Liver (tissue), 9 donors: ENCODE measurements around the gene CAST. TPM values are rescaled to one million over a fixed set of nuclear protein-coding genes. Genes with fewer than 3 reads are reported as not detected.

Experiments used
- DNase-seq: peaks from one replicate; pipeline ENCODE4 v3.0.0-alpha.2; 2017; ENCODE audit warnings: low spot score
- H3K27ac ChIP-seq, 2 donors: one replicate each; pipeline ENCODE4 v1.7.0; 2013; ENCODE audit warnings: inconsistent platforms in 2 of 2, low read length in 2 of 2, control low read depth in 1 of 2, low read depth in 1 of 2, mild to moderate bottlenecking in 1 of 2
- H3K27me3 ChIP-seq, 4 donors: one replicate each; pipeline versions ENCODE4 v1.6.1 to v1.7.0; 2013; ENCODE audit warnings: low read length in 3 of 4, inconsistent platforms in 1 of 4, mild to moderate bottlenecking in 1 of 4, moderate library complexity in 1 of 4; ENCODE audit not compliant: control insufficient read depth in 4 of 4, insufficient read depth in 4 of 4
- H3K36me3 ChIP-seq, 4 donors: one replicate each; pipeline versions ENCODE4 v1.6.1 to v1.7.0; 2013; ENCODE audit warnings: low read length in 3 of 4, mild to moderate bottlenecking in 3 of 4, low read depth in 1 of 4, moderate library complexity in 1 of 4; ENCODE audit not compliant: control insufficient read depth in 4 of 4, insufficient read depth in 3 of 4
- H3K4me1 ChIP-seq, 4 donors: one replicate each; pipeline versions ENCODE4 v1.6.1 to v1.7.0; 2013; ENCODE audit warnings: low read length in 3 of 4, mild to moderate bottlenecking in 3 of 4, moderate library complexity in 1 of 4; ENCODE audit not compliant: control insufficient read depth in 4 of 4, insufficient read depth in 4 of 4
- H3K4me3 ChIP-seq, 3 donors: one replicate each; pipeline versions ENCODE4 v1.6.1 to v1.7.0; 2013; ENCODE audit warnings: low read length in 3 of 3, control low read depth in 1 of 3, low read depth in 1 of 3, mild to moderate bottlenecking in 1 of 3
- H3K9ac ChIP-seq, 2 donors: one replicate each; pipeline ENCODE4 v1.7.0; 2013; ENCODE audit warnings: low read length in 2 of 2, mild to moderate bottlenecking in 2 of 2, moderate library complexity in 2 of 2, control low read depth in 1 of 2, low read depth in 1 of 2
- H3K9me3 ChIP-seq, 4 donors: one replicate each; pipeline versions ENCODE4 v1.6.1 to v1.7.0; 2013; ENCODE audit warnings: low read length in 3 of 4; ENCODE audit not compliant: control insufficient read depth in 4 of 4
- ATF3 ChIP-seq: IDR thresholded peaks from 2 replicates; pipeline ENCODE4 v1.6.1; 2016; ENCODE audit warnings: antibody characterized with exemption
- CTCF ChIP-seq: fragments of 150-350 bp; IDR thresholded peaks from 2 replicates; pipeline ENCODE4 v1.5.1; 2017; ENCODE audit warnings: improper control_type of control experiment, low read depth, low read length; ENCODE audit not compliant: missing input control
- EGR1 ChIP-seq, 2 donors: IDR thresholded peaks; 2 replicates each; pipeline ENCODE4 v1.6.1; 2016 to 2018; ENCODE audit warnings: antibody characterized with exemption in 2 of 2, low read depth in 2 of 2
- FOXA1 ChIP-seq: IDR thresholded peaks from 2 replicates; pipeline ENCODE4 v1.6.1; 2016; ENCODE audit warnings: antibody characterized with exemption
- FOXA2 ChIP-seq: IDR thresholded peaks from 2 replicates; pipeline ENCODE4 v1.6.1; 2016; ENCODE audit warnings: antibody characterized with exemption
- GABPA ChIP-seq, 2 donors: IDR thresholded peaks in 1 of 2; conservative IDR thresholded peaks in 1 of 2; 2 replicates each; pipeline ENCODE4 v1.6.1; 2016; ENCODE audit warnings: antibody characterized with exemption in 2 of 2, mild to moderate bottlenecking in 1 of 2, moderate library complexity in 1 of 2
- HNF4A ChIP-seq, 2 donors: conservative IDR thresholded peaks; 2 replicates each; pipeline ENCODE4 v1.6.1; 2016; ENCODE audit warnings: antibody characterized with exemption in 2 of 2, mild to moderate bottlenecking in 2 of 2
- HNF4G ChIP-seq: IDR thresholded peaks from 2 replicates; pipeline ENCODE4 v1.6.1; 2016; ENCODE audit warnings: antibody characterized with exemption
- JUND ChIP-seq, 2 donors: IDR thresholded peaks; 2 replicates each; pipeline ENCODE4 v1.6.1; 2016; ENCODE audit warnings: antibody characterized with exemption in 2 of 2
- MAX ChIP-seq: IDR thresholded peaks from 2 replicates; pipeline ENCODE4 v1.6.1; 2016; ENCODE audit warnings: antibody characterized with exemption
- NR2F2 ChIP-seq: IDR thresholded peaks from 2 replicates; pipeline ENCODE4 v1.6.1; 2016; ENCODE audit warnings: antibody characterized with exemption
- RAD21 ChIP-seq, 2 donors: IDR thresholded peaks; 2 replicates each; pipeline ENCODE4 v1.6.1; 2016; ENCODE audit warnings: antibody characterized with exemption in 2 of 2, mild to moderate bottlenecking in 2 of 2
- REST ChIP-seq: IDR thresholded peaks from 2 replicates; pipeline ENCODE4 v1.6.1; 2016; ENCODE audit warnings: antibody characterized with exemption, mild to moderate bottlenecking
- RXRA ChIP-seq, 2 donors: IDR thresholded peaks; 2 replicates each; pipeline ENCODE4 v1.6.1; 2017 to 2018; ENCODE audit warnings: antibody characterized with exemption in 2 of 2, mild to moderate bottlenecking in 1 of 2
- SP1 ChIP-seq: IDR thresholded peaks from 2 replicates; pipeline ENCODE4 v1.6.1; 2018; ENCODE audit warnings: antibody characterized with exemption, mild to moderate bottlenecking
- TAF1 ChIP-seq: conservative IDR thresholded peaks from 2 replicates; pipeline ENCODE4 v1.6.1; 2016; ENCODE audit warnings: antibody characterized with exemption, mild to moderate bottlenecking
- YY1 ChIP-seq: IDR thresholded peaks from 2 replicates; pipeline ENCODE4 v1.6.1; 2016; ENCODE audit warnings: antibody characterized with exemption, mild to moderate bottlenecking
- ZBTB33 ChIP-seq: IDR thresholded peaks from 2 replicates; pipeline ENCODE4 v1.6.1; 2016; ENCODE audit warnings: antibody characterized with exemption
- WGBS: extraction: QIAGEN DNeasy Blood & Tissue Kit; methylation state at CpG from one replicate; pipeline ENCODE4 v1.1.7; 2013; 5-methylcytosine and 5-hydroxymethylcytosine counted together
- polyA plus RNA-seq, 2 donors: library from polyadenylated mRNA; stranded (reverse) in 1 of 2; unstranded in 1 of 2; fragments of 200-250 nt in 1 of 2; fragments of >200 nt in 1 of 2; fragmentation: Nextera tagmentation in 1 of 2; extraction: Ambion mirVana in 1 of 2; gene quantifications; one replicate each; pipeline versions ENCODE4 v1.2.1 to v1.2.3, GENCODE V29; 2013 to 2015
- total RNA-seq, 2 donors: library from RNA; depleted of rRNA; stranded (reverse); fragments of >200 nt; gene quantifications; one replicate each; pipeline ENCODE4 v1.2.3, GENCODE V29; 2014
- donor health status: healthy.
- donor health status: healthy.
- donor health status: healthy.
- donor health status: healthy.
- donor health status: healthy.

Gene CAST
- total and polyA plus RNA-seq, 4 donors: 43.3 to 126 (median 81.0) TPM

GRCh38 chr5:96706433-96707111 lies 44.4 kb downstream of the CAST start:
- Histone ChIP-seq H3K4me3 (no peak overlapping the region), H3K9me3 (no peaks in the 10 kb centered on the region), H3K27me3 (no peaks in the 10 kb centered on the region), H3K4me1 (peaks cover 0 to 16% (median 8%) of the 10 kb centered on the region in 4 donors), H3K27ac (no peak overlapping the region), H3K36me3 (no peaks in the 10 kb centered on the region), H3K9ac (no peak overlapping the region)
- 91% methylated on average over 5 of the region's 5 CpGs for WGBS
- no peak for TF ChIP-seq MAX
- no peak for TF ChIP-seq TAF1
- no peak for TF ChIP-seq RXRA (IDR thresholded peaks at IDR 0.05)
- no peak for TF ChIP-seq ATF3
- no peak for TF ChIP-seq HNF4G
- no peak for TF ChIP-seq EGR1 (IDR thresholded peaks at IDR 0.05; ENCODE audit: low read depth in 2 of 2)
- TF ChIP-seq FOXA2: no peak
- no peak for TF ChIP-seq NR2F2
- TF ChIP-seq SP1: no peak
- no peak for TF ChIP-seq HNF4A (conservative IDR thresholded peaks at IDR 0.05)
- no peak for TF ChIP-seq JUND (IDR thresholded peaks at IDR 0.05)
- no peak for TF ChIP-seq ZBTB33
- no peak for TF ChIP-seq GABPA (IDR thresholded peaks at IDR 0.05 in 1 of 2, conservative IDR thresholded peaks at IDR 0.05 in 1 of 2)
- no peak for TF ChIP-seq FOXA1
- no peak for TF ChIP-seq CTCF
- TF ChIP-seq REST: no peak
- no peak for TF ChIP-seq YY1
- no peak for TF ChIP-seq RAD21 (IDR thresholded peaks at IDR 0.05)
- DNase-seq: no peak
